GM21825 (cell line): ENCODE results near the gene EXOC3L4.
"Not testable (repeated sequence)": the region's sequence is repeated elsewhere in the genome, so short reads cannot be mapped to it uniquely, and the experiment has no call there.

ENCODE experiments used
- ATAC-seq: cut with Tn5 transposase; IDR thresholded peaks from one replicate; pipeline ENCODE4 v1.9.1; 2021; ENCODE audit warnings: mild to moderate bottlenecking, moderate library complexity; ENCODE audit not compliant: unreplicated experiment

EXOC3L4 gene

DNA sequence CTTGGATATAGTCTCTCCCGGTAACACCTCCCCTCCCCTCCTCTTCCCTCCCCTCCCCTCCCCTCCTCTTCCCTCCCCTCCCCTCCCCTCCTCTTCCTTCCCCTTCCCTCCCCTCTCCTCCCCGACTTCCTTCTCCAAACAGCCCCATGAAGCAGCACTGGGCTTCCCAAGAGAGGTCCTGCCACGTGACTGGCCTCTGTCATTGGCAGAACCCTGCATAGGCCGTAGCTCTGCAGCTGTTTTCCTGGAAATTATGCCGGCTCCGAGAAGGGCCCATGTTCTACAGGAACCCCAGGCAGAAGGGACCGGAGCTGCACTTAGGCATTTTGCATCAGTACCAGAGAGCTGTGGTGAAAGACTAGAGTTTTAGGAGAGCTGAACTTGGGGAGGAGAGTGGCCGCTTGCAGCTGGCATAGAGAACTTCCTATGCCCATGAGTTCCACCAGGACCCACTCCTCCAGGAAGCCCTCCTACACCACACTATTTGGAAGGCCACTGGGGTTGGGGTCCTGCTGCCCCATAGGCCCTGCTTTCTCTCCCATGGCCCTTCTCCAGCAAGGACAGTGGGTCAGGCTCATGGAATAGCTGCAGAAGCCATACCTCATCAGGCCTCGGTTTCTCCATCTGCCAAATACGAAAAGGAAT, 23.6 kb downstream of the EXOC3L4 start:
- no peak for ATAC-seq

DNA sequence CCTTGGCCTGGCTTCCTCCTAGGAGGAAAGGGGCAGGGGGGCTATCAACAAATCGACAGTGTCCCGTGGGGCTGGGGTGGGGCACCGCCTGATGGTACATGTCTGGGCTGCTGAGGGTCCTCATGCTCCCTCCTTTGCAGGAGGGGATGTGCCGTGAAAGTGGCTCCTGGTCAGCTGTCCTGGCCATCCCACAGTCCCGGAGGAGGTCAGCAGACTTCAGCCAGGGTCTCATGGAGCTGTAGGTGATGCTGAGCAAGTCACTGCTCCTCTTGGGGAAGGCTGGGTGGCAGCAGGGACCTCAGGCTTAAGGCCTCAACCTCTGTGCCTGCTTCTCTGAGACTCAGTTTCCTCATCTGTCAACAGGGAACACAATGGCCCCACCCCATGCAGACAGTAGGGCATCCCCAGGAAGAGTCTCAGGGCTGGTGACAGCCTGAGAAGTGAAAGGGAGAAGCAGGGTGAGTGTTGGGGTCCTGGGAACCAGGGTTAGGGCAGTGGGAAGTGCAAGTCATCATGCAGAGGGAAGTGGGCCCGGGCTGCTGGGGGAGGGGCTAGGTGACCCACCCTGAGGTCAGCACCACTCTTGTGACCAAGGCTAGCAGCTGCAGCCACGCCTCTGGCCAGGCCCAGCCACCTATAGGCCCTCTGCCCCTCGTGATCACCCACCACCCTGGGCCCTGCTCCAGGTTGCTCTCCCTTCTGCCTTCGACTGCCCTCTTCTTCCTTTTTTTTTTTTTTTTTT, 24.3 kb downstream of the EXOC3L4 start:
- no peak for ATAC-seq

DNA sequence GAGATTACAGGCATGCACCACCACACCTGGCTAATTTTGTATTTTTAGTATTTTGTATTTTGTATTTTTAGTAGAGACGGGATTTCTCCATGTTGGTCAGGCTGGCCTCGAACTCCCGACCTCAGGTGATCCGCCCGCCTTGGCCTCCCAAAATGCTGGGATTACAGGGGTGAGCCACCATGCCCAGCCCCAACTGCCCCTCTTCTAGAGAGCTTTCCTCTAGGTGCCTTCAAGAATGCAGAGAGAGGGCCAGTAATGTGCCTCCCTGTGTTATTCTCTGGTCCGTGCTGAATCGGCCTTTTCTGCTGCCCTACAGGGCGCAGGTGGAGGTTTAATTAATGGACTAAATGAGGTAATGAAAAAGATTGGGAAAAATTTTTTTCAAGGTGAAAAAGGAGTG, 25.0 kb downstream of the EXOC3L4 start:
- ATAC-seq, result not testable (repeated sequence)

DNA sequence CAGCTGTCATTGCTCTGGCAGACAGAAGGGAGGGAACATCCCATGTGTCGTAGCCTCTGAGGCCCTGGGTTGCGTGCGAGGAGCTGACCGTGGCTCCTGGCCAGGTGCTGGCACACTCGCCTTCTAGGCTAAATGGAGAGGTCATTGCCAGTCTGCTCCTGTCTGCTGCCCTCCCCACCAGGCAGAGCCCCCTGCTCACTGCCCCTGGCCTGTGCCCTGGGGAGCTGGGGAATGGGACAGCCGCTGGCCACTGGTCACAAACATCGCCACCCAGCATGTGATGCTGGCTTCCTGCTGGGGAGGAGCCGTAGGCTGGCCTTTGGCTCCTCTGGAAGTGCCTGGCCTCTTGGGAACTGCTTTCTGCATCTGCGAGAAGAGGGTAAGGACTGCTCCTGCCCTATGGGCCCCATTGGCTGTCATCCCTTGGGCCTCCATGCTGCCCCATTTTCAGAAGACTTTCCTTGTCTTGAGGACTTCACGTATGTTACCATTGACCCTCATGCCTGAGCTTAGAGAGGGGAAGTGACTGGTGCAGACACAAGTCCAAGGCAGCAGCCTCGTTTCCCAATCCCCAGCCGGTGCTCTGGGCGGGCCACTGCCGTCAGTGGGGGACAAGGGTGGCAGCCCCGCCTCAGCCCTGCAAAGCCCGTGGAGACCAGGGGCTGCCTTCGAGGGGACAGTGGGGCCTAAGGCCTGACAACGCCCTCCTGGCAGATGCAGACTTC, 26.8 kb downstream of the EXOC3L4 start:
- ATAC-seq, result no peak

DNA sequence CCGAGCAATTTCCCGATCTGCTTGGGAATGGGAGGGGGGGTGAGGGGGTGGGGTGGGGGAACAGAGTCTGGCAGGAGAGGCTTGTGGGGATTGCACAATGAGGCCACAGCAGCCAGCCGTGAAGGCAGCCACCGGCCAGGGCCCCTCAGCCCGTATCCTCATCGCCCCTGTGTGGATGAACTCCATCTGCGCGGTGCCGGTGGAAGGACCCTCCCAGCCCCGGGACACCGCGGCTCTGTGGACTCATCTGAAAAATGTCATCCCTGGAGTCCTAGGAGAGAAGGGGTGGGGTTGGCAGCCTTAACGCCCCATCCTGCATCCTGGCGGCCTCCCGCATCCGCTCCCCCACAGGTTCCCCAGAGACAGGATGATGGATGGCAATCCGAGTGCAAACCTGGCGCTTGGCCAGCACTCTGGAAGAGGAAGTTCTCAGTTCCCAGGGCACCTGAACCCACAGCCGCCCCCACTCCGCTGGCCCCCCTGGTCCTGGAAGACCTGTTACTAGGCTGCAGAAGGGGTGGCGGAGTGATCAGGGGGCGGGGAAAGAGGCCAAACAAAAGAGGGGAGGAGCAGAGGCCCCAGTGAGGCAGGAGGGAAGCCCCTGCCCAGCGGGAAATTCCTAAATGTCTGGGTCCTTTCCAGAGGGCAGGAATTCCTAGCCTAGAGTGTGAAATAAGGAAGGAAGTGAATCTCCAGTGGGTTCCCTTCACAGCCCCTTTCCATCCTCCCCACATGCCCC, 27.5 kb downstream of the EXOC3L4 start:
- no peak for ATAC-seq

DNA sequence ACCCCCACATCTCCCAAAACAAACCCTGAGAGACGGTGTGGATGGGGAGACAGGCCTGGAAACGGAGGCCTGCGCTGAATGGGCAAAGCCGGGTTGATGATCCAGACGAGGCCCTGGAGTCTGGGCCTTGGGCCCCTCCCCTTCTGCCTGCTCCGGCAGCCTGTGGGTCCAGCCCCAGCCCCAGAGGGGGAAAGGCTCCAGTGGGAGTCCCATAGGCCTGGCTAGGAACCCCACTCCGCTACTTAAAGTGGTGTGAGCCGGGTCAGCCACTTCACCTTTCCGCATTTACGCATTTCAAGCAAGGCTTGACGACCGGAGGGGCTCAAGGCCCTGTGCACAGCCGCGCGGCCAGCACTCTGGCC, 28.0 kb downstream of the EXOC3L4 start:
- ATAC-seq, result no peak

DNA sequence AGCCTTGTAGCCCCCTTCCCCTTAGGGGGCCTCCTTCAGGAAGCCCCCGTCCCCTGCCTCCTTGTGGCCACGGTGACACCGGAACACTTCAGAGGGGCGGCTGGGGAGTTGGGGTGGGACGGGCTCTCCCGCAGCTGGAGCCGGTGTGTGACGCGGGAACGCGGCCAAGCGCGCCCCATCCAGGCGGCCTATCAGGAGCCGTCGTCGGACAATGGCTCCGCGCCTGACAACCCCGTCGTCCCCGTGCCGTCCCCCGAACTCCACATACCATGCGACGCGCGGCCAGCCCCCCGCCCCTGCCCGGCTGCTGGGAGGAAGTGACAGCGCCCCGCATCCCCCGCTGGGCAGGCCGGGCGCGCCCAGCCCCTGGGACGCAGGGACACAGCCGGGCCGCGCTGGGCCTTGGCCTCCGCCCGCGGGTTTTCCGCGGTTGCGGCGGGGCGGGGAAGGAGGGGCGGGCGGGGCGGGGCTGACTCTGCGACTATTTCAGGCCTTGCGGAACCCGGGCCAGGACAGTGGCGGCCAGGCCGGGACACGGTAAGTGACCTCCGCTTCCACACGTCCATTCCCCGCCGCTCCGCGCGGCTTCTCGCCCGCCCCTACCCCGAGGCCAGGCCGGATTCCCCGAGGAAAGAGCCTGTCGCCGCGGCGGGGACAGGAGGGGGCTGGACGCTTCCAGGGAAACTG, 28.6 kb downstream of the EXOC3L4 start, which contains the start of gene TNFAIP2:
Gene TNFAIP2 (plus strand): TSS at position 515 of the 687 bp plus-strand sequence. CDS start 2,997 bp downstream, outside the sequence.
- no peak for ATAC-seq

DNA sequence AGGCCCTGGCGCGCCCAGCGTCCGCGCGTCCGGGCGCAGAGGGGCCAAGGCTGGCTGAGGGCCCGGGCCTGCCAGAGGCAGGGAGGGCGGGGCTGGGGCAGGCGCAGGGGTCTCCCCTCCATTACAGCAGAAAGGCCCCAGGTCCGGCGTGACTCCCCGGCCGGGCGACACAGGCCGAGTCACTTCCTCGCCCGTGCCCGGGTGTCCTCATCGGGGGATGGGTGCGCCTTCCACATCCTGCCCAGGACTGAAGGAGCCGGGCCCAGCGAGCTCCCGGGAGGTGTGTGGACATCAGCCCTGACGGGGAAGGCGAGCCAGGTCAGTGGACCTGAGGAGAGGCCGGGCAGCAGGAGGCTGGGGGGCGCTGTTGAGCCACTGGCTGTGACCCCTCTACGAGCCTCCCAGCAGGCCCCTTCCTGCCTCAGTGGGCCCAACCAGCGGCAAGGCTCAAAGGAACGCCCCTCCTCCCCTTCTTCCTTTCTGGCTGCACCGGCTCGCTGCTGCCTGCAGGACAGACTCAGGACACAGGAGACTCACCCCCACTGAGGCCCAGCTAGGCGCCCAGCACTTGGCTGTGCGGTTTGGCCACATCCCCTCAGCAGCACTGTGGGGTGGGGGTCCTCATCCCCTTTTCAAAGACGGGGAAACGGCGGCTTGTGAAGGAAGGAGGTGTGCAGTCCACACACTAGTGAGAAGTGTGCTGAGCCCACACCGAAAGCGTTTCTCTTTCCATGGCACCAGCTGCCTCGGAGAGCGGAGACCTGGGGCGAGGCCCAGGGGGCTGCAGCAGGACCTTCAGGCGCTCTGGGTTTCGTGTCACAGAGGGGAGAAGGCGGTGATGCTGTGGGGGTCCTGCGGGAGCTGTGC, 29.3 kb downstream of the EXOC3L4 start:
- ATAC-seq, result no peak

DNA sequence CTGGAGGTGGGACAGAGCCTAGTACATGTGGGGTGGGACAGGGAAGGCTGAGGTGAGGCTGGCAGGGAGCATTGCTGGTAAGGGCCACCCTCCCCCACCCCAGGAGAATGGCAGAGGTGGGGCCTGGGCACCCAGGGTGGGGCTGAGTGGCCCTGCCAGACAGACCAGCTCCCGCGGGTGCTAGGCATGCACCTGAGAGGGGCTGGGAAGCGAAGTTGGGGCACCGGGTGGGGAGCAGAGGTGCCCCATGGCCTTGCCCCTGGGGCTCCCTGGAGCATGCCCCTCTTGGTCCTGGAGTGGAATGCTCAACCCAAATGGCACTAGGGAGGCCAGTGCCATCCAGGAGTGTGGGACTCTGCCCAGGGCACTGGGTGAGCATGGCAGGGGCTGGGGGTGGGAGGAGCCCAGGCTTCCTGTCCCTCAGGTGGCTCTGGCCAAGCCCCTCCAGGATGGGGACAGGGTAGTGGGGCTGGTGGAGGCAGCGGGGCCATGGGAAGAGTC, 30.0 kb downstream of the EXOC3L4 start:
- ATAC-seq, result no peak

DNA sequence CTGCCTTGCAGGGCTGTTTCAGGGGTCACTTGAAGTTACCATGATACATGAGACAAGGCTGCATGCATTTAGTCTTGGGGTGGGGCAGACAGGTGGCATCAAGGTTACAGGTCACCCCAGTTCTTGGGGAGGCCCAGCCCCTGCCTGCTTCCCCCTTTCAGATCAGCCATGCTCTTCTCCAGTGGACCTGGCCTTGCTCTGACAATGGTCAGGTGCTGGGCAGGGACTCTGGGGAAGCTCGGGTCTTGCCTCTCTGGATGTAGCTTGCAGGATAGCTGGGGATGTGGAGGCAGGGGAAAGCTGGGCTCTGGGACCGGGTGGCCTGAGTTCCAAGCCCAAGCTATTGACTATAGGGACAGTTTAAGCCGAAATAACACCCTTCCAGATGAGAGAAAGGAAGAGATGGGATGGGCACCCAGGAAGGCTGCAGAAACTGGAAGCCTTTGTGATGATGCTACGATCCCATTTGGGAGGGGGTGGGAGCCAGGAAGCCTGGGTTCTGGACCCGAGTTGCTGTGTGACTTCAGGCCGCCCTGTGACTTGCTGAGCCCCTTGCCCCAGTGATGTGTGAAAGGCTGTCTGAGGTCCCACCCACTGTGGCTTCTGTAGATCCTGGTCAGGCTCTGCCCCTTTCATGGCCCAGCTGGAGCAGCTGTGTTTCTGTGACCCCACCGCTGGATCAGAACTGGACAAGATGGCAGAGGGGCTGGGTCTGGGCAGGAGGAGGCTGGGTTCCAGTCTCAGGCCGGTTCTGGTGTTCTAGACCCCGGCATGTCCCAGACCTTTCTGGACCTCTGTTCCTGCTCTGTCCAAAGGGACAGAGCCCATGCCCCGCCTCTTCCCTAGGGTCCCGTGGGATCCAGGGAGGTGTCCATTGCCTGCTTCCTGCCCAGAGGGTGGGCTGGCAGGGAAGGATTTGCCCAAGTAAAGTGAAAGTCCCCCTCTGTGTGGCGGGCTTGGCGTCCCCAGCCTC, 30.9 kb downstream of the EXOC3L4 start:
- ATAC-seq, result no peak

DNA sequence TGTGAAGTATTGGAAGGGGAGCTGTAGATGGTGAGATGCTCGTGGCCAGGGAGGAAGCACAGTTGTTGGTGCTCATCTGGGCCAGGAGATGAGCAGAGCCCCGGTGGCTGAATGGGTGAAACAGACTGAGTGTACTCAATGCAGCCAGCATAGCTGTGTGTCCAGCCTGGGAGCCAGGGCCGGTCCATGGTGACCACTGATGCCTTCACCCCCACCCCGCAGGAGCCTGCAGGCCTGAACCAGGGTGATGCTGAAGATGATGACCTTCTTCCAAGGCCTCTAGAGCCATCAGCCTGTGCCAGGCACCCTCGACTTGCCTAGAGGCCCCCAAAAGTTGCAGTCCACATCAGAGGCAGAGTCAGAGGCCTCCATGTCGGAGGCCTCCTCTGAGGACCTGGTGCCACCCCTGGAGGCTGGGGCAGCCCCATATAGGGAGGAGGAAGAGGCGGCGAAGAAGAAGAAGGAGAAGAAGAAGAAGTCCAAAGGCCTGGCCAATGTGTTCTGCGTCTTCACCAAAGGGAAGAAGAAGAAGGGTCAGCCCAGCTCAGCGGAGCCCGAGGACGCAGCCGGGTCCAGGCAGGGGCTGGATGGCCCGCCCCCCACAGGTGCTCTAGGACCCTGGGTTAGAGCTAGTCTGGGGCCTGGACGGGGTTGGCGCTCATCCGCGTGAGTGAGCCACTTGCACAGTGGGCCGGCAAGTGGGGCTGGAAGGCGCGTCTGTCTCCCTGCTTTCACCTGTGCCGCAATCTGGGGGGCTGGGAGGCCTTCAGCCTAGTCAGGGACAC, 31.8 kb downstream of the EXOC3L4 start:
- ATAC-seq, result no peak

DNA sequence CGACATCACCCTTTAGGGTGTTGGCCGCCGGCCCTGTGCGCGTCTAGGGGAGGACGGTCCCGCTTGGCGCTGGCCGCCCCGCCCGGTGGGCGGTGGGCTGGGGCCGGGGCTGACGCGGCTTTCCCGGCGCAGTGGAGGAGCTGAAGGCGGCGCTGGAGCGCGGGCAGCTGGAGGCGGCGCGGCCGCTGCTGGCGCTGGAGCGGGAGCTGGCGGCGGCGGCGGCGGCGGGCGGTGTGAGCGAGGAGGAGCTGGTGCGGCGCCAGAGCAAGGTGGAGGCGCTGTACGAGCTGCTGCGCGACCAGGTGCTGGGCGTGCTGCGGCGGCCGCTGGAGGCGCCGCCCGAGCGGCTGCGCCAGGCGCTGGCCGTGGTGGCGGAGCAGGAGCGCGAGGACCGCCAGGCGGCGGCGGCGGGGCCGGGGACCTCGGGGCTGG, 32.4 kb downstream of the EXOC3L4 start:
- no peak for ATAC-seq

DNA sequence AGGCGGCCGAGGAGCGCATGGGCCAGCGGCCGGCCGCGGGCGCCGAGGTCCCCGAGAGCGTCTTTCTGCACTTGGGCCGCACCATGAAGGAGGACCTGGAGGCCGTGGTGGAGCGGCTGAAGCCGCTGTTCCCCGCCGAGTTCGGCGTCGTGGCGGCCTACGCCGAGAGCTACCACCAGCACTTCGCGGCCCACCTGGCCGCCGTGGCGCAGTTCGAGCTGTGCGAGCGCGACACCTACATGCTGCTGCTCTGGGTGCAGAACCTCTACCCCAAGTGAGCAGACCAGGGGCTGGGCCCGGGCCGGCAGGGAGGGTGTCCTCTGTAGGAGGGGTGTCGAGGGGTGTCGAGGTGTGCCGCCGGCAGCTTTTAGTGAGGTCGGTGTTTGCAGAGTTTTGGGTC, 32.8 kb downstream of the EXOC3L4 start:
- no peak for ATAC-seq

DNA sequence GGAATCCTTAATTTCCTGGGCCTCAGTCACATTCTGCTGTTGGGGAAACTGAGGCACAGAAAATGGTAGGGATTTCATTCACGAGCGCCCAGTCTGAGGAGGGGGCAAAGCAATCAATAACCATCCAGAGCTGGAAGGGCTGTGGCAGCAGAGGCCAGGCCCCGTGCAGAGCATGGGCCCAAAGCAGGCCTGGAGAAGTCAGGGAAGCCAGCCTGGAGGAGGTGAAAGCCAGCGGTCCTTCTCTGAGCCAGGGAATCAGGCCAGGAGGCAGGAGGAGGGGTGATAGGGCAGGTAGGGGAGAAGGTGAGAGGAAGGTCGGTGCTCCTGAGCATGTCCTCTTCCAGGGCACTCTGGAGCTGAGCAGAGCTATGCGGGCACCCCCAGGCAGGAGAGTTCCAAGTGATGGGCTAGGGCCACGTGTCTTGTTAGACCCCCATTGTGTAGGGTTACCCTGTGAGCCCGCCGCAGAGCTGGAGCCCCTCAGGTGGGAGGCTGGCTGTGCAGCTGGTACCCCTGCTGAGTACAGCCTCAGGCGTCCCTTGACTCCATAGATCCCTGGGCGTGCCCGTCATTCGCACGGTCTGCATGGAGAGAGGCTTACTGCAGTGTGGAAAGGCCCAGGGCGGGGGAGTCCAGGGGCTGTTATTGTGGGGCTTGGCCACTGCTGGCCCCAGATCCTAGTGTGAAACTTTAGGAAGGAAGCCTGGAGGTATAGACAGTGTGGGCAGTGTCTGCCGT, 33.5 kb downstream of the EXOC3L4 start:
- no peak for ATAC-seq

DNA sequence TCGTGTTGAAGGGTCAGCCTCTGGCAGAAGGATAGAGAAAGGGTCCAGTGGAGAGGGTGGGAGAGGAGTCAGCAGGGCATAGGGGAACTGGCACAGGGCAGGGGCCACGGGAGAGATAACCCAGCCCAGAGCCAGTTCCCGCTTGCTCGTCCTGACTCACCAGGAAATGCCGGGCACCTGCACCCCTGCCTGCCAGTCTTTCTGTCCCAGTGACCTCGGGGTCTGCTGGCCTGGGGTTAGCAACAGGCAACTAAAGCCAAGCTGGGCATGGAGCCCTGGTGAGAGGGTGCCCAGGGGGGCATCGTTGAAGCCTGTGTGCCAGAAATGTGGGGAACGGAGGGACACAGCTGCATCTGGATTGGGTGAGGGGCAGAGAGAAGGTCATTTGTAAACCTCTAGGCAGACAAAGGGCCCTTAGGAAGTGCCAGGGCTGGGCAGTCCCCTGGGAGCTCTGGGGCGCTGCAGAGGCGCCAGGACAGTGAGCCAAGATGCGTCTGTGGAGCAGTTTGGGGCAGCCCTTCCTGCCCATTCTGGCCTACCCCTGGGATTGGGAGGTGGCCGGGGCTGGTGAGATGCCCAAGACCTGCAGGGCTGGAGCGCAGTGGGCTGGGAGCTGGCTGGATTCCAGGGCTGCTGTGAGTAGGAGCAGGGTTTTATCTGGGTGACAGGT, 34.2 kb downstream of the EXOC3L4 start:
- no peak for ATAC-seq

DNA sequence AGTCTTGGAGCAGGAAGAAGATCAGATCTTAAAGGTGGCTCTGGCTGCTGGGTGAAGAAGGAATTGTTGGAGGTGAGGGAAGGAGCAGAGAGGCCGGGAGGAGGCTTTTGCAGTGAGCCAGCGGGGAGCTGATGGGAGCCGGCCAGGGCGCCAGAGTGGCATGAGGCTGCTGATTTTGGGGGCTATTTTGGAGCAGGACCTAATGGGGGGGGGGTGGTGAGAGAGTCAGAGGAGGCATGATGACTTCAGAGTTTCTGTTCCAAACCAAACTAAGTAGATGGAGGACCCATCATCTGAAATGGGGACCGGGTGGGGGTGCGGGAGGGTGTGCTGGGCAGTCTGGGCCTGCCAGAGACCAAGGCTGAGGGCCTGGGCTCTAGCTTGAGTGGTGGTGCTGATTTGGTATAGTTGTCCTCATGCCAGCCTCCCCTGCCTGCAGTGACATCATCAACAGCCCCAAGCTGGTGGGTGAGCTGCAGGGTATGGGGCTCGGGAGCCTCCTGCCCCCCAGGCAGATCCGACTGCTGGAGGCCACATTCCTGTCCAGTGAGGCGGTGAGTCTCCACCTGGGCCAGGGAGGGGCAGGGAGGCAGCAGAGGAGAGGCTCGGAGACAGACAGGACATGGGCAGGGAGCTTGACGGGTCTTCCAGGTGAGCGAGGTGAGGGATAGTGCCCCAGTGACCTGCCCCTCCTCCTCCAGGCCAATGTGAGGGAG, 34.9 kb downstream of the EXOC3L4 start:
- no peak for ATAC-seq
